ENCODE measurements around the gene NOTCH1. TPM values are rescaled to one million over a fixed set of nuclear protein-coding genes. Genes with fewer than 3 reads are reported as not detected.
A peak's percentile ranks its signal among the peaks of the same experiment; 100 is the strongest.
"Not testable (repeated sequence)": the region's sequence is repeated elsewhere in the genome, so short reads cannot be mapped to it uniquely, and the experiment has no call there.

The NOTCH1 gene
- total and polyA plus RNA-seq, 12 donors, result 7.3 to 27.0 (median 19.9) TPM

- H3K9me3 ChIP-seq, result no peaks in the 10 kb centered on the region
- WGBS, 2 donors, result 48 to 57% methylated on average over 10 of the region's 10 CpGs
- H3K27ac ChIP-seq, result peak overlapping the region in 7 of 10 donors; percentile 31 to 77 (median 44)
- H3K4me3 ChIP-seq, result no peak overlapping the region
- ATAC-seq (peak in 4 of 8 donors; percentile 22 to 32 (median 29)), DNase-seq (peak in 1 of 2 donors; percentile 40)
- intact Hi-C loops (cut with DNase I), result no loop called here
- H3K4me1 ChIP-seq, result peaks cover 25 to 67% (median 56%) of the 10 kb centered on the region in 9 donors
- no peak for TF ChIP-seq CTCF (IDR thresholded peaks at IDR 0.05)
- H3K36me3 ChIP-seq, result no peaks in the 10 kb centered on the region
- peaks cover 0 to 8% (median 0%) of the 10 kb centered on the region in 7 donors for H3K27me3 ChIP-seq
Measured at GRCh38 chr9:136584934-136585333, 39.1 kb upstream of the NOTCH1 start.

GRCh38 chr9:136584401-136584932, 38.6 kb upstream of the NOTCH1 start:
- H3K4me3 ChIP-seq, result no peak overlapping the region
- intact Hi-C loops (cut with DNase I), result no loop called here
- peaks cover 0 to 8% (median 0%) of the 10 kb centered on the region in 7 donors for H3K27me3 ChIP-seq
- H3K27ac ChIP-seq, result peak overlapping the region in 8 of 10 donors; percentile 13 to 77 (median 50)
- H3K36me3 ChIP-seq, result no peaks in the 10 kb centered on the region
- no peaks in the 10 kb centered on the region for H3K9me3 ChIP-seq
- DNase-seq (peak in 1 of 2 donors; percentile 40), ATAC-seq (peak in 6 of 8 donors; percentile 9 to 25 (median 16))
- WGBS, 2 donors, result 47 to 50% methylated on average over 22 to 23 of the region's 23 CpGs
- peaks cover 24 to 64% (median 54%) of the 10 kb centered on the region in 9 donors for H3K4me1 ChIP-seq
- TF ChIP-seq CTCF (IDR thresholded peaks at IDR 0.05), result no peak

GRCh38 chr9:136582977-136583735, 37.3 kb upstream of the NOTCH1 start:
- H3K4me1 ChIP-seq, result peaks cover 19 to 62% (median 48%) of the 10 kb centered on the region in 9 donors
- ATAC-seq (peak in 1 of 8 donors; percentile 4), DNase-seq (peak in 1 of 2 donors; percentile 13)
- intact Hi-C loops (cut with DNase I), result no loop called here
- peak overlapping the region in 1 of 10 donors; percentile 64 for H3K27ac ChIP-seq
- H3K9me3 ChIP-seq, result no peaks in the 10 kb centered on the region
- 83 to 91% methylated on average over 11 of the region's 11 CpGs for WGBS, 2 donors
- H3K36me3 ChIP-seq, result no peaks in the 10 kb centered on the region
- peaks cover 0 to 8% (median 0%) of the 10 kb centered on the region in 7 donors for H3K27me3 ChIP-seq
- H3K4me3 ChIP-seq, result no peak overlapping the region
- TF ChIP-seq CTCF (IDR thresholded peaks at IDR 0.05), result no peak

- WGBS, 2 donors, result 97 to 98% methylated on average over 12 of the region's 12 CpGs
- DNase-seq, result no peak
- no peaks in the 10 kb centered on the region for H3K27me3 ChIP-seq
- TF ChIP-seq CTCF (IDR thresholded peaks at IDR 0.05), result no peak
- H3K9me3 ChIP-seq, result no peaks in the 10 kb centered on the region
- H3K27ac ChIP-seq, result no peak overlapping the region
- H3K36me3 ChIP-seq, result no peaks in the 10 kb centered on the region
- intact Hi-C loops (cut with DNase I), result no loop called here
- ATAC-seq, result no peak
- H3K4me1 ChIP-seq, result peaks cover 6 to 49% (median 35%) of the 10 kb centered on the region in 9 donors
- H3K4me3 ChIP-seq, result no peak overlapping the region
Measured at GRCh38 chr9:136581614-136582447, 36.0 kb upstream of the NOTCH1 start.

GRCh38 chr9:136579650-136580219, 33.9 kb upstream of the NOTCH1 start:
- H3K9me3 ChIP-seq; intact Hi-C loops (cut with DNase I); H3K27me3 ChIP-seq; H3K27ac ChIP-seq; DNase-seq; H3K36me3 ChIP-seq; ATAC-seq; H3K4me3 ChIP-seq: not testable (repeated sequence)
- 91 to 95% methylated on average over 7 of the region's 9 CpGs for WGBS, 2 donors
- peaks cover 2 to 39% (median 30%) of the 10 kb centered on the region in 9 donors for H3K4me1 ChIP-seq

Data from heart right ventricle (tissue), 16 donors.